ENCODE measurements around the gene FXYD4.

- no peak for TF ChIP-seq EZH2 (IDR thresholded peaks at IDR 0.05; ENCODE audit: insufficient read depth, poor library complexity, severe bottlenecking)
- no peak for TF ChIP-seq EZH2phosphoT487 (IDR thresholded peaks at IDR 0.05; ENCODE audit: insufficient read depth, low read depth)
Measured at GRCh38 chr10:43402880-43403452, 31.5 kb downstream of the FXYD4 start.

Data from GM23248 (cell line).